Smooth muscle cell (in vitro differentiated cells): ENCODE data around the gene MYLK3. TPM values are rescaled to one million over a fixed set of nuclear protein-coding genes. Genes with fewer than 3 reads are reported as not detected.

Experiments
- DNase-seq: peaks from one replicate; lab custom pipeline; 2025; ENCODE audit not compliant: unreplicated experiment; lab: John Stamatoyannopoulos, UW
- H2AFZ ChIP-seq: fragments of 200-600 bp; sonication (generic); 2 replicates; pipeline ENCODE4 v1.6.0; 2016; ENCODE audit warnings: antibody characterized with exemption, low read depth, mild to moderate bottlenecking
- H3F3A ChIP-seq: fragments of 200-600 bp; sonication (generic); 2 replicates; pipeline ENCODE4 v1.6.0; 2017; ENCODE audit warnings: antibody characterized with exemption, low read depth
- H3K27ac ChIP-seq: fragments of 200-600 bp; sonication (generic); 2 replicates; pipeline ENCODE4 v1.5.1; 2016; ENCODE audit warnings: low read depth, mild to moderate bottlenecking
- H3K27me3 ChIP-seq: fragments of 200-600 bp; sonication (generic); 2 replicates; pipeline ENCODE4 v1.6.1; 2016; ENCODE audit warnings: low read depth, mild to moderate bottlenecking
- H3K36me3 ChIP-seq: fragments of 200-600 bp; sonication (generic); 2 replicates; pipeline ENCODE4 v1.5.1; 2016; ENCODE audit warnings: low read depth
- H3K4me1 ChIP-seq: fragments of 200-600 bp; sonication (generic); 2 replicates; pipeline ENCODE4 v1.5.1; 2016; ENCODE audit warnings: low read depth
- H3K4me2 ChIP-seq: fragments of 200-600 bp; sonication (generic); 2 replicates; pipeline ENCODE4 v1.6.0; 2016; ENCODE audit warnings: mild to moderate bottlenecking
- H3K4me3 ChIP-seq: fragments of 200-600 bp; sonication (generic); 2 replicates; pipeline ENCODE4 v1.5.1; 2016; ENCODE audit warnings: mild to moderate bottlenecking
- H3K79me2 ChIP-seq: fragments of 200-600 bp; sonication (generic); 2 replicates; pipeline ENCODE4 v1.6.0; 2016; ENCODE audit warnings: low read depth, mild to moderate bottlenecking
- H3K9ac ChIP-seq: fragments of 200-600 bp; sonication (generic); 2 replicates; pipeline ENCODE4 v1.6.0; 2016; ENCODE audit warnings: low read depth
- H3K9me3 ChIP-seq: fragments of 200-600 bp; sonication (generic); replicated peaks from 2 replicates; pipeline ENCODE4 v1.5.1; 2016; ENCODE audit warnings: low read depth
- H4K20me1 ChIP-seq: fragments of 200-600 bp; sonication (generic); 2 replicates; pipeline ENCODE4 v1.6.0; 2016; ENCODE audit warnings: low read depth
- WGBS: methylation state at CpG from one replicate; pipeline ENCODE4 v1.1.7; 2016; ENCODE audit warnings: low lambda C conversion rate; 5-methylcytosine and 5-hydroxymethylcytosine counted together
- polyA plus RNA-seq: library from polyadenylated mRNA; unstranded; fragments of >200 nt; fragmentation: Nextera tagmentation; extraction: Ambion mirVana; gene quantifications from 2 replicates; pipeline ENCODE4 v1.2.1, GENCODE V29; 2016
- total RNA-seq: library from RNA; depleted of rRNA; stranded (reverse); fragments of >200 nt; gene quantifications from 2 replicates; pipeline ENCODE4 v1.2.3, GENCODE V29; 2014
- TF ChIP-seq, protein P1 (sequence below): fragments of 200-600 bp; sonication (generic); IDR thresholded peaks from 2 replicates; pipeline ENCODE4 v1.5.1; 2017; ENCODE audit warnings: borderline replicate concordance, mild to moderate bottlenecking, antibody characterized with exemption; ENCODE audit not compliant: insufficient read depth, poor library complexity, severe bottlenecking

Gene MYLK3
- total and polyA plus RNA-seq, 2 experiments from 2014 or later = 0.22 to 0.33 TPM

DNA sequence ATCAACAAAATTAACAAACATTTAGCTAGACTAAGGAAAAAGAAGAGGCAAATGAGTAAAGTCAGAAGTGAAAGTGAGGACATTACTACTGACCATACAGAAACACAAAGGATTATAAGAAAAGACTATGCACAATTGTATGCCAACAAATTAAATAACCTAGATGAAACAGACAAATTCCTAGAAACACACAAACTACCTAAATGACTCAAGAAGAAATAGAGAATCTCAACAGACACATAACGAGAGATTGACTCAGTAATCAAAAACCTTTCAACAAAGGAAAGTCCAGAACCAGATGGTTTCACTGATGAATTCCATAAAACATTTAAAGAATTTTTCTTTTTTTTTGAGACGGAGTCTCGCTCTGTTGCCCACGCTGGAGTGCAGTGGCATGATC is 35.7 kb upstream of the MYLK3 start:
- no peak overlapping the region for H3K4me3 ChIP-seq
- no peaks in the 10 kb centered on the region for H3F3A ChIP-seq
- H4K20me1 ChIP-seq = no peaks in the 10 kb centered on the region
- no peak overlapping the region for H2AFZ ChIP-seq
- H3K4me1 ChIP-seq = no peaks in the 10 kb centered on the region
- DNase-seq = no peak
- WGBS = 88% methylated on average over 4 of the region's 4 CpGs
- H3K9me3 ChIP-seq = no peaks in the 10 kb centered on the region
- TF ChIP-seq, protein P1, sequence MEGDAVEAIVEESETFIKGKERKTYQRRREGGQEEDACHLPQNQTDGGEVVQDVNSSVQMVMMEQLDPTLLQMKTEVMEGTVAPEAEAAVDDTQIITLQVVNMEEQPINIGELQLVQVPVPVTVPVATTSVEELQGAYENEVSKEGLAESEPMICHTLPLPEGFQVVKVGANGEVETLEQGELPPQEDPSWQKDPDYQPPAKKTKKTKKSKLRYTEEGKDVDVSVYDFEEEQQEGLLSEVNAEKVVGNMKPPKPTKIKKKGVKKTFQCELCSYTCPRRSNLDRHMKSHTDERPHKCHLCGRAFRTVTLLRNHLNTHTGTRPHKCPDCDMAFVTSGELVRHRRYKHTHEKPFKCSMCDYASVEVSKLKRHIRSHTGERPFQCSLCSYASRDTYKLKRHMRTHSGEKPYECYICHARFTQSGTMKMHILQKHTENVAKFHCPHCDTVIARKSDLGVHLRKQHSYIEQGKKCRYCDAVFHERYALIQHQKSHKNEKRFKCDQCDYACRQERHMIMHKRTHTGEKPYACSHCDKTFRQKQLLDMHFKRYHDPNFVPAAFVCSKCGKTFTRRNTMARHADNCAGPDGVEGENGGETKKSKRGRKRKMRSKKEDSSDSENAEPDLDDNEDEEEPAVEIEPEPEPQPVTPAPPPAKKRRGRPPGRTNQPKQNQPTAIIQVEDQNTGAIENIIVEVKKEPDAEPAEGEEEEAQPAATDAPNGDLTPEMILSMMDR = no peak
- H3K9ac ChIP-seq = no peak overlapping the region
- H3K27ac ChIP-seq = no peak overlapping the region
- H3K36me3 ChIP-seq = no peaks in the 10 kb centered on the region
- H3K79me2 ChIP-seq = no peaks in the 10 kb centered on the region
- H3K4me2 ChIP-seq = no peak overlapping the region
- H3K27me3 ChIP-seq = no peaks in the 10 kb centered on the region

DNA sequence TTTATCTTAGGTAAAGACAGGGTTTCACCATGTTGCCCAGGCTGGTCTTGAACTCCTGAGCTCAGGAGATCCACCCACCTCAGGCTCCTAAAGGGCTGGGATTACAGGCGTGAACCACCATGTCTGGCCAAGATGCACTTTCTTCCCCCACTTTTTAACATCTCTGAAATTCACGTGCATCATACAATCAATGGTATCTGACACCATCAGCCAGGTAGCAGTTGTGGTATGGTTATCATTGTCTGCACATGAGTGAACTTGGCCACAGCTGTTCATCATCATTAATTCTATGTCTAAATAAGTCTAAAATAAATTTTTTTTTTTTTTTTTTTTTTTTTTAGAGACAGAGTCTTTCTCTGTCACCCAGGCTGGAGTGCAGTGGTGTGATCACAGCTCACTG is 34.2 kb upstream of the MYLK3 start:
- TF ChIP-seq, protein P1 = no peak
- Histone ChIP-seq H3K27me3 (no peaks in the 10 kb centered on the region), H3K4me1 (no peaks in the 10 kb centered on the region), H4K20me1 (no peaks in the 10 kb centered on the region), H3K4me3 (no peak overlapping the region), H3K9ac (no peak overlapping the region), H2AFZ (no peak overlapping the region), H3K9me3 (no peaks in the 10 kb centered on the region), H3F3A (no peaks in the 10 kb centered on the region), H3K79me2 (no peaks in the 10 kb centered on the region), H3K36me3 (no peaks in the 10 kb centered on the region), H3K27ac (no peak overlapping the region), H3K4me2 (no peak overlapping the region)
- WGBS = 98% methylated on average over 2 of the region's 2 CpGs
- no peak for DNase-seq

DNA sequence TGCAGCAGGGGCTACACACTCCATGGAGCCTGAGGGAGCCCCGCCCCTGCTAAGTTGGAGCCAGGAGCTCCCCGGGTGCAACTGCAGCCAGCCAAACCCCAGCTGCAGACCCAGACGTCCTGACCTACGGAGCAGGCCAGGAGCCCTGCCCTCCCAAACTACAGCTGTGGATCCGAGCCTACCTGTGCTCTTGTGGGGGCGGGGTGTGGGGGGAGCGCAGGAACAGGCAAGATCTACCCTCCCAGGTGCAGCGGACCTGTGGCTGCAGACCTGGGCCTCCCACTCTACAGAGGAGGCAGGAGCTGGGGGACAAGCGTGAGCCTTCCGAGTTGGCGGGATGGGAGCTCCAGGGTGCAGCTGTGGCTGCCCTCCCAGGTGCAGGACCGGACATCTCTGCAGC is 29.7 kb upstream of the MYLK3 start:
- Histone ChIP-seq H3K9ac (no peak overlapping the region), H3K36me3 (no peaks in the 10 kb centered on the region), H3K9me3 (no peaks in the 10 kb centered on the region), H3K4me3 (no peak overlapping the region), H3K4me2 (no peak overlapping the region), H3K27ac (no peak overlapping the region), H3F3A (no peaks in the 10 kb centered on the region), H3K27me3 (no peaks in the 10 kb centered on the region), H3K79me2 (no peaks in the 10 kb centered on the region), H4K20me1 (no peaks in the 10 kb centered on the region), H2AFZ (no peak overlapping the region), H3K4me1 (no peaks in the 10 kb centered on the region)
- no peak for DNase-seq
- WGBS = 96% methylated on average over 12 of the region's 12 CpGs
- TF ChIP-seq, protein P1 = no peak

DNA sequence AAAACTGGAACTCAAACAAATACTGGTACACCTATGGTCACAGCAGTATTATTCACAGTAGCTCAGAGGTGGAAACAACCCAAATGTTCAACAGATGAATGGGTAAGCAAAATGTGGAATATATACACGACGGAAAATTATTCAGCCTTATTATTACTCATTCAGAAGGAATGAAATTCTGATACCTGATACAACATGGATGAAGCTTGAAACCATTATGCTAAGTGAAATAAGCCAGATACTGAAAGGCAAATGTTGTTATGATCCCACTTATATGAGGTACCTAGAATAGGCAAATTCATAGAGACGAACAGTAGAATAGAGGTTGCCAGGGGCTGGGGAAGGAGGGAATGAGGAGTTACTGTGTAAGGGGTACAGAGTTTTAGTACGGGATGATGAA is 27.1 kb upstream of the MYLK3 start:
- H3K36me3 ChIP-seq = no peaks in the 10 kb centered on the region
- no peaks in the 10 kb centered on the region for H4K20me1 ChIP-seq
- H2AFZ ChIP-seq = no peak overlapping the region
- no peaks in the 10 kb centered on the region for H3K4me1 ChIP-seq
- H3K4me2 ChIP-seq = no peak overlapping the region
- DNase-seq = no peak
- 92% methylated on average over 4 of the region's 4 CpGs for WGBS
- H3F3A ChIP-seq = no peaks in the 10 kb centered on the region
- H3K4me3 ChIP-seq = no peak overlapping the region
- no peaks in the 10 kb centered on the region for H3K9me3 ChIP-seq
- H3K9ac ChIP-seq = no peak overlapping the region
- H3K27ac ChIP-seq = no peak overlapping the region
- no peaks in the 10 kb centered on the region for H3K79me2 ChIP-seq
- no peaks in the 10 kb centered on the region for H3K27me3 ChIP-seq
- TF ChIP-seq, protein P1 = no peak
